Urinary bladder (tissue), 4 donors: ENCODE results near the gene LRRC37A. TPM values are rescaled to one million over a fixed set of nuclear protein-coding genes. Genes with fewer than 3 reads are reported as not detected.
"Not testable (repeated sequence)": the region's sequence is repeated elsewhere in the genome, so short reads cannot be mapped to it uniquely, and the experiment has no call there.

Experiments
- DNase-seq: peaks from one replicate; pipeline ENCODE4 v3.0.0-alpha.2; 2015; ENCODE audit errors: extremely low spot score
- H3K27ac ChIP-seq: one replicate; pipeline ENCODE4 v1.5.1; 2013; ENCODE audit warnings: low read depth, mild to moderate bottlenecking, moderate library complexity
- H3K36me3 ChIP-seq: one replicate; pipeline ENCODE4 v1.6.1; 2013; ENCODE audit warnings: mild to moderate bottlenecking, moderate library complexity; ENCODE audit not compliant: insufficient read depth
- H3K4me1 ChIP-seq: one replicate; pipeline ENCODE4 v1.6.1; 2013; ENCODE audit warnings: mild to moderate bottlenecking, moderate library complexity; ENCODE audit not compliant: insufficient read depth
- H3K4me3 ChIP-seq: one replicate; pipeline ENCODE4 v1.5.1; 2013; ENCODE audit warnings: low read depth, low read length
- WGBS: extraction: QIAGEN DNeasy Blood & Tissue Kit; methylation state at CpG from one replicate; pipeline ENCODE4 v1.1.7; 2013; 5-methylcytosine and 5-hydroxymethylcytosine counted together
- polyA plus RNA-seq: library from polyadenylated mRNA; stranded (reverse); fragments of 200-250 nt; gene quantifications from one replicate; pipeline ENCODE4 v1.2.3, GENCODE V29; 2013
- small RNA-seq: library from RNA; depleted of rRNA; stranded (forward); fragments of <200 nt; gene quantifications from one replicate; pipeline ENCODE3, GENCODE V24; 2014
- total RNA-seq: library from RNA; depleted of rRNA; stranded (reverse); fragments of >200 nt; gene quantifications from one replicate; pipeline ENCODE4 v1.2.3, GENCODE V29; 2014
- donor health status: healthy with polysubstance abuse.
- donor health status: healthy.

LRRC37A gene
- total and polyA plus RNA-seq, 2 donors = 0.72 to 4.5 TPM

GRCh38 chr17:46349060-46349459 lies 54.1 kb downstream of the LRRC37A start:
- not testable (repeated sequence) for DNase-seq, H3K27ac ChIP-seq, H3K4me1 ChIP-seq, H3K36me3 ChIP-seq, H3K4me3 ChIP-seq
- no CpG with 5 or more reads among the region's 1 CpG for WGBS

- H3K36me3 ChIP-seq, H3K4me3 ChIP-seq, DNase-seq, H3K4me1 ChIP-seq, H3K27ac ChIP-seq: not testable (repeated sequence)
- no CpG with 5 or more reads among the region's 4 CpGs for WGBS
Observed at GRCh38 chr17:46353856-46354255, 58.9 kb downstream of the LRRC37A start.

- not testable (repeated sequence) for H3K27ac ChIP-seq, DNase-seq, H3K36me3 ChIP-seq, H3K4me1 ChIP-seq, H3K4me3 ChIP-seq
- WGBS = no CpG with 5 or more reads among the region's 42 CpGs
Observed at GRCh38 chr17:46361145-46361735, 66.3 kb downstream of the LRRC37A start.

GRCh38 chr17:46361755-46362154 lies 66.8 kb downstream of the LRRC37A start, which contains the start of gene ARL17B:
Gene ARL17B (minus strand): TSS chr17:46361766. CDS start chr17:46358397, 3,369 bp downstream.
- not testable (repeated sequence) for H3K4me3 ChIP-seq, H3K36me3 ChIP-seq, DNase-seq, H3K4me1 ChIP-seq, H3K27ac ChIP-seq
- WGBS = 0% methylated on average over 9 of the region's 22 CpGs

GRCh38 chr17:46367520-46367919 lies 72.6 kb downstream of the LRRC37A start:
- WGBS = no CpG with 5 or more reads among the region's 3 CpGs
- not testable (repeated sequence) for H3K27ac ChIP-seq, H3K4me3 ChIP-seq, DNase-seq, H3K36me3 ChIP-seq, H3K4me1 ChIP-seq

GRCh38 chr17:46372236-46373229 lies 77.6 kb downstream of the LRRC37A start:
- H3K4me3 ChIP-seq, H3K36me3 ChIP-seq, H3K27ac ChIP-seq, DNase-seq, H3K4me1 ChIP-seq: not testable (repeated sequence)
- WGBS = no CpG with 5 or more reads among the region's 95 CpGs

GRCh38 chr17:46373418-46373817 lies 78.5 kb downstream of the LRRC37A start:
- H3K36me3 ChIP-seq, H3K27ac ChIP-seq, H3K4me1 ChIP-seq, H3K4me3 ChIP-seq, DNase-seq: not testable (repeated sequence)
- no CpG with 5 or more reads among the region's 7 CpGs for WGBS

GRCh38 chr17:46383118-46383517 lies 88.2 kb downstream of the LRRC37A start:
- 97% methylated on average over 3 of the region's 4 CpGs for WGBS
- not testable (repeated sequence) for DNase-seq, H3K4me1 ChIP-seq, H3K36me3 ChIP-seq, H3K4me3 ChIP-seq, H3K27ac ChIP-seq

GRCh38 chr17:46385491-46385890 lies 90.6 kb downstream of the LRRC37A start:
- not testable (repeated sequence) for H3K4me3 ChIP-seq, DNase-seq, H3K27ac ChIP-seq, H3K4me1 ChIP-seq, H3K36me3 ChIP-seq

Small RNAs within 50 kb of the gene (small RNA-seq; reads per million reads assigned to genes)
- gene RN7SL656P = not detected

Other genes starting within 250 kb of the LRRC37A start
- 146 TPM for gene KANSL1, start 101.7 kb upstream of the LRRC37A start, total RNA-seq
- 22.4 TPM for gene KANSL1, start 101.7 kb upstream of the LRRC37A start, polyA plus RNA-seq
- gene ARL17B, start 66.6 kb downstream of the LRRC37A start, total RNA-seq = 17.1 TPM
- gene ARL17B, start 66.6 kb downstream of the LRRC37A start, polyA plus RNA-seq = 9.4 TPM
- 10.8 TPM for gene LRRC37A2, start 217.3 kb downstream of the LRRC37A start, total RNA-seq
- 3.1 TPM for gene LRRC37A2, start 217.3 kb downstream of the LRRC37A start, polyA plus RNA-seq